UCSD-AML1 (cell line): ENCODE data around the gene TNPO2.
"Not testable (repeated sequence)": the region's sequence is repeated elsewhere in the genome, so short reads cannot be mapped to it uniquely, and the experiment has no call there.

Experiments used
- DNase-seq: peaks from one replicate; lab custom pipeline; 2025; ENCODE audit not compliant: unreplicated experiment; lab: John Stamatoyannopoulos, UW

TNPO2 gene

GRCh38 chr19:12706332-12706718 is 17.4 kb downstream of the TNPO2 start:
- no peak for DNase-seq

- no peak for DNase-seq
Observed at GRCh38 chr19:12705654-12706331, 17.9 kb downstream of the TNPO2 start.

- DNase-seq, result no peak
Observed at GRCh38 chr19:12705169-12705568, 18.6 kb downstream of the TNPO2 start.

- DNase-seq, result no peak
Observed at GRCh38 chr19:12703046-12703445, 20.7 kb downstream of the TNPO2 start.

- DNase-seq, result no peak
Observed at GRCh38 chr19:12701596-12702282, 22.0 kb downstream of the TNPO2 start.

- DNase-seq, result no peak
Observed at GRCh38 chr19:12698138-12698537, 25.6 kb downstream of the TNPO2 start.

- DNase-seq, result not testable (repeated sequence)
Observed at GRCh38 chr19:12697425-12697824, 26.3 kb downstream of the TNPO2 start.

GRCh38 chr19:12696366-12697335 is 27.1 kb downstream of the TNPO2 start, which contains the start of gene FBXW9:
TSS of gene FBXW9 (minus strand) at chr19:12696631. CDS start at chr19:12696581, 50 bp downstream.
- DNase-seq, result peak; percentile 95

GRCh38 chr19:12695997-12696365 is 27.8 kb downstream of the TNPO2 start:
- DNase-seq, result no peak

GRCh38 chr19:12695514-12695913 is 28.2 kb downstream of the TNPO2 start:
- no peak for DNase-seq

GRCh38 chr19:12695096-12695495 is 28.6 kb downstream of the TNPO2 start:
- no peak for DNase-seq

- no peak for DNase-seq
Observed at GRCh38 chr19:12694641-12695040, 29.1 kb downstream of the TNPO2 start.

- no peak for DNase-seq
Observed at GRCh38 chr19:12692960-12693359, 30.8 kb downstream of the TNPO2 start.

GRCh38 chr19:12689581-12690216 is 34.0 kb downstream of the TNPO2 start:
- peak; percentile 91 for DNase-seq

- no peak for DNase-seq
Observed at GRCh38 chr19:12689012-12689411, 34.7 kb downstream of the TNPO2 start.

- no peak for DNase-seq
Observed at GRCh38 chr19:12687496-12688196, 36.1 kb downstream of the TNPO2 start, which contains the start of gene GNG14. TSS of gene GNG14 (plus strand) at chr19:12687998. CDS start at chr19:12688049, 51 bp downstream.

- DNase-seq, result no peak
Observed at GRCh38 chr19:12685831-12686230, 37.9 kb downstream of the TNPO2 start.

- DNase-seq, result peak; percentile 87
Observed at GRCh38 chr19:12681074-12681987, 42.4 kb downstream of the TNPO2 start, which contains the start of gene DHPS. TSS of gene DHPS (minus strand) at chr19:12681880. CDS start at chr19:12681766, 114 bp downstream.

GRCh38 chr19:12680034-12680433 is 43.7 kb downstream of the TNPO2 start:
- no peak for DNase-seq
